ENCODE measurements around the gene CACNB4. TPM values are rescaled to one million over a fixed set of nuclear protein-coding genes. Genes with fewer than 3 reads are reported as not detected.
"Not testable (repeated sequence)": the region's sequence is repeated elsewhere in the genome, so short reads cannot be mapped to it uniquely, and the experiment has no call there.

Gene CACNB4
- total and polyA plus RNA-seq, 4 donors, result 13.8 to 62.9 (median 23.6) TPM

- no peaks in the 10 kb centered on the region for H3K36me3 ChIP-seq (ENCODE audit: control insufficient read depth, insufficient read depth, low read length)
- DNase-seq (ENCODE audit: low read depth in 4 of 6, low spot score in 6 of 6), result no peak
- peaks cover 8% of the 10 kb centered on the region for H3K4me1 ChIP-seq (ENCODE audit: control insufficient read depth, insufficient read depth, low read length)
- no peaks in the 10 kb centered on the region for H3K9me3 ChIP-seq (ENCODE audit: control insufficient read depth, insufficient read depth, low read length)
- H3K27me3 ChIP-seq (ENCODE audit: control insufficient read depth, insufficient read depth, low read length), result no peaks in the 10 kb centered on the region
- 67% methylated on average over 7 of the region's 12 CpGs for WGBS (ENCODE audit: insufficient coverage)
- no peak overlapping the region for H3K4me3 ChIP-seq (ENCODE audit: low read depth, low read length)
- H3K27ac ChIP-seq (ENCODE audit: low read depth, low read length), result no peak overlapping the region
Observed at GRCh38 chr2:152033011-152033925, 65.6 kb downstream of the CACNB4 start.

- no CpG with 5 or more reads among the region's 7 CpGs for WGBS (ENCODE audit: insufficient coverage)
- DNase-seq (ENCODE audit: low read depth in 4 of 6, low spot score in 6 of 6), result peak in 1 of 6 donors; percentile 60
- Histone ChIP-seq H3K4me1 (ENCODE audit: control insufficient read depth, insufficient read depth, low read length) (no peaks in the 10 kb centered on the region), H3K27ac (ENCODE audit: low read depth, low read length) (no peak overlapping the region), H3K27me3 (ENCODE audit: control insufficient read depth, insufficient read depth, low read length) (no peaks in the 10 kb centered on the region), H3K9me3 (ENCODE audit: control insufficient read depth, insufficient read depth, low read length) (no peaks in the 10 kb centered on the region), H3K4me3 (ENCODE audit: low read depth, low read length) (no peak overlapping the region), H3K36me3 (ENCODE audit: control insufficient read depth, insufficient read depth, low read length) (no peaks in the 10 kb centered on the region)
Observed at GRCh38 chr2:152031747-152032306, 67.0 kb downstream of the CACNB4 start.

- not testable (repeated sequence) for DNase-seq (ENCODE audit: low read depth in 4 of 6, low spot score in 6 of 6); H3K27me3 ChIP-seq (ENCODE audit: control insufficient read depth, insufficient read depth, low read length); H3K27ac ChIP-seq (ENCODE audit: low read depth, low read length); H3K9me3 ChIP-seq (ENCODE audit: control insufficient read depth, insufficient read depth, low read length); H3K4me3 ChIP-seq (ENCODE audit: low read depth, low read length); H3K4me1 ChIP-seq (ENCODE audit: control insufficient read depth, insufficient read depth, low read length); H3K36me3 ChIP-seq (ENCODE audit: control insufficient read depth, insufficient read depth, low read length)
- WGBS (ENCODE audit: insufficient coverage), result 100% methylated on average over 1 of the region's 4 CpGs
Observed at GRCh38 chr2:152030596-152031328, 68.1 kb downstream of the CACNB4 start.

- H3K4me3 ChIP-seq (ENCODE audit: low read depth, low read length), result no peak overlapping the region
- H3K9me3 ChIP-seq (ENCODE audit: control insufficient read depth, insufficient read depth, low read length), result no peaks in the 10 kb centered on the region
- peak in 1 of 6 donors; percentile 37 for DNase-seq (ENCODE audit: low read depth in 4 of 6, low spot score in 6 of 6)
- no peaks in the 10 kb centered on the region for H3K4me1 ChIP-seq (ENCODE audit: control insufficient read depth, insufficient read depth, low read length)
- H3K36me3 ChIP-seq (ENCODE audit: control insufficient read depth, insufficient read depth, low read length), result no peaks in the 10 kb centered on the region
- 100% methylated on average over 1 of the region's 5 CpGs for WGBS (ENCODE audit: insufficient coverage)
- no peaks in the 10 kb centered on the region for H3K27me3 ChIP-seq (ENCODE audit: control insufficient read depth, insufficient read depth, low read length)
- H3K27ac ChIP-seq (ENCODE audit: low read depth, low read length), result no peak overlapping the region
Observed at GRCh38 chr2:152028182-152028862, 70.5 kb downstream of the CACNB4 start.

- H3K4me3 ChIP-seq (ENCODE audit: low read depth, low read length), result peak overlapping the region; percentile 35
- no peaks in the 10 kb centered on the region for H3K36me3 ChIP-seq (ENCODE audit: control insufficient read depth, insufficient read depth, low read length)
- WGBS (ENCODE audit: insufficient coverage), result 21% methylated on average over 15 of the region's 15 CpGs
- no peaks in the 10 kb centered on the region for H3K4me1 ChIP-seq (ENCODE audit: control insufficient read depth, insufficient read depth, low read length)
- peak overlapping the region; percentile 3 for H3K27ac ChIP-seq (ENCODE audit: low read depth, low read length)
- no peaks in the 10 kb centered on the region for H3K27me3 ChIP-seq (ENCODE audit: control insufficient read depth, insufficient read depth, low read length)
- peak; percentile 69 to 94 (median 76) for DNase-seq (ENCODE audit: low read depth in 4 of 6, low spot score in 6 of 6)
- no peaks in the 10 kb centered on the region for H3K9me3 ChIP-seq (ENCODE audit: control insufficient read depth, insufficient read depth, low read length)
Observed at GRCh38 chr2:152025678-152026287, 73.1 kb downstream of the CACNB4 start.

- Histone ChIP-seq H3K27me3 (ENCODE audit: control insufficient read depth, insufficient read depth, low read length) (no peaks in the 10 kb centered on the region), H3K36me3 (ENCODE audit: control insufficient read depth, insufficient read depth, low read length) (no peaks in the 10 kb centered on the region), H3K4me3 (ENCODE audit: low read depth, low read length) (no peak overlapping the region), H3K4me1 (ENCODE audit: control insufficient read depth, insufficient read depth, low read length) (no peaks in the 10 kb centered on the region), H3K27ac (ENCODE audit: low read depth, low read length) (no peak overlapping the region), H3K9me3 (ENCODE audit: control insufficient read depth, insufficient read depth, low read length) (no peaks in the 10 kb centered on the region)
- no peak for DNase-seq (ENCODE audit: low read depth in 4 of 6, low spot score in 6 of 6)
- WGBS (ENCODE audit: insufficient coverage), result 100% methylated on average over 2 of the region's 2 CpGs
Observed at GRCh38 chr2:152024477-152024876, 74.4 kb downstream of the CACNB4 start.

GRCh38 chr2:152022090-152022489 is 76.8 kb downstream of the CACNB4 start:
- Histone ChIP-seq H3K4me3 (ENCODE audit: low read depth, low read length) (no peak overlapping the region), H3K27me3 (ENCODE audit: control insufficient read depth, insufficient read depth, low read length) (no peaks in the 10 kb centered on the region), H3K27ac (ENCODE audit: low read depth, low read length) (no peak overlapping the region), H3K9me3 (ENCODE audit: control insufficient read depth, insufficient read depth, low read length) (no peaks in the 10 kb centered on the region), H3K36me3 (ENCODE audit: control insufficient read depth, insufficient read depth, low read length) (no peaks in the 10 kb centered on the region), H3K4me1 (ENCODE audit: control insufficient read depth, insufficient read depth, low read length) (no peaks in the 10 kb centered on the region)
- 77% methylated on average over 2 of the region's 3 CpGs for WGBS (ENCODE audit: insufficient coverage)
- DNase-seq (ENCODE audit: low read depth in 4 of 6, low spot score in 6 of 6), result no peak

- H3K4me1 ChIP-seq (ENCODE audit: control insufficient read depth, insufficient read depth, low read length); DNase-seq (ENCODE audit: low read depth in 4 of 6, low spot score in 6 of 6); H3K4me3 ChIP-seq (ENCODE audit: low read depth, low read length); H3K27ac ChIP-seq (ENCODE audit: low read depth, low read length); H3K36me3 ChIP-seq (ENCODE audit: control insufficient read depth, insufficient read depth, low read length); H3K27me3 ChIP-seq (ENCODE audit: control insufficient read depth, insufficient read depth, low read length); H3K9me3 ChIP-seq (ENCODE audit: control insufficient read depth, insufficient read depth, low read length): not testable (repeated sequence)
- WGBS (ENCODE audit: insufficient coverage), result 94% methylated on average over 8 of the region's 11 CpGs
Observed at GRCh38 chr2:152021001-152021400, 77.8 kb downstream of the CACNB4 start.

- no peak overlapping the region for H3K27ac ChIP-seq (ENCODE audit: low read depth, low read length)
- no peak for DNase-seq (ENCODE audit: low read depth in 4 of 6, low spot score in 6 of 6)
- no peaks in the 10 kb centered on the region for H3K27me3 ChIP-seq (ENCODE audit: control insufficient read depth, insufficient read depth, low read length)
Observed at GRCh38 chr2:152019732-152020131, 79.1 kb downstream of the CACNB4 start.

More at GRCh38 chr2:152019732-152020131, 79.1 kb downstream of the CACNB4 start:
- no peaks in the 10 kb centered on the region for H3K36me3 ChIP-seq (ENCODE audit: control insufficient read depth, insufficient read depth, low read length)
- no peaks in the 10 kb centered on the region for H3K9me3 ChIP-seq (ENCODE audit: control insufficient read depth, insufficient read depth, low read length)
- no peaks in the 10 kb centered on the region for H3K4me1 ChIP-seq (ENCODE audit: control insufficient read depth, insufficient read depth, low read length)
- no peak overlapping the region for H3K4me3 ChIP-seq (ENCODE audit: low read depth, low read length)
